T-helper 2 cell (primary cell): ENCODE data around the gene CD63.
A peak's percentile ranks its signal among the peaks of the same experiment; 100 is the strongest.

Experiments used
- DNase-seq, 5 experiments: peaks; one replicate each; pipeline versions ENCODE4 v3.0.0 to v3.0.0-alpha.2; 2012 to 2022

The CD63 gene

DNA sequence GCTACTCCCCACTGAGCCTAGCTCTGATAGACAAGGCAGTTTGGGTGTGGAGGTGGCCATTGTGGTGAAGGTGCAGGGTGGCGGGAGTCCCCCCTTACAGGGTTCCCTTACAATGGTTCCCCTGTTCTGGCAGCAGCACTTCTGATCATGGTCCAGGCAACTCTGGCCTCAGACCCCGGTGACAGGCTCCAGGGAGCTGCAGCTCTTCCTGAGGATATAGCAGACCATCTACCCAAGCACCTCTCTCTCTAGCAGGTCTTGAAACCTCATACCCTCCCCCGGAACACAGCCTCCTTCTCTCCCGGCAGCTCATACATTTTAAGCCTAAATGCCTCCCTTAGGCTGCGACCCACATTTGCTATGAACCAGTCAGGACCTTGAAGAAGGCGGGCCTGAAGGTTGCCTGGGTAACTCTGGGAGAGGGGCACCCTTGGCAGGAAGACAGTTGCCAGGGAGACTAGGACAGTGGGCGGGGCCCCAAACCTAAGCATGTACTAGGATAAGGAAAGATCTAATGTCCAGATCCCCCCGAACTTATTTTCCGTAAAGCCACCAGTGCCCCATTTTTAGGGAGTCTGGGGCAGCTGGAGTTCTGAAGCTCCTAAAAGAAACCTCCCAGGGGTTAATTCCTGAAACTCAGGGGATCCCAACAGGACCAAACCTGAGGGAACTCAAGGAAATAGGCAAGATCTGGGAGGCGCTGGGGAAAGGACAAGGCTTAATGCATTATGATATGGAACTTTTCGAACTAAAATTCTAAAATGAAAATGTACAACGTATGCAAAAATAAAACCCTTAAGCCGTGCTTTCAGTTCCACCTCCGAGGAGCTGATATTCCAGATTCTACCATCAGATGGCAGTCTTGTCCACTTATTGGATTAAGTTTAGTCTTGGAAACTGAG lies 9.6 kb upstream of the CD63 start:
- DNase-seq, result peak; percentile 27 to 93 (median 60)

DNA sequence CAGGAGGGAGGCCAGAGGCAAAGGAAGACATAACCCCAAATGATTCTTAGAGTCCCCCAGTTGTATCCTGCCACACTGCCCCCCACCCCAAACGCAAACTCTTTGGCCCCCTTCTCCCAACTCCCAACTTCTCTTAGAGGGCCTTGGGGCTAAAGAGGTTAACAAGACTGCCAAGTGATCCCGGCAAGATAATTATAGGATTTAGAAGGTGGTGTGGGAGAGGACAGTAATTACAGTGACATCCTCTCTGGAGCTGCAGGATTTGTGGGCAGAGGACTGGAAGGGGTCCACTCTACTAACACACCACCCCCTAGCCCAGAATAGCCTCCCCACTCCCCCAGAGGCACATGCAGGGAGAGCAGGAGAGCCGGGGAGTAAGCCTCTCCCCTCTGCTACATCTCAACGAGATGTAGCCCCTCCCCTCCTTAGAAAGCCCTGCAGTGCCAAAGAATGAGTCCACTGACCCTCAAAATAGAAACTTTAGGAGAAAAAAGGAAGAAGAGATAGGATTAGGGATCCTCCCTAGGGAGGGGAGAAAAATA lies 8.8 kb upstream of the CD63 start:
- DNase-seq, result no peak

DNA sequence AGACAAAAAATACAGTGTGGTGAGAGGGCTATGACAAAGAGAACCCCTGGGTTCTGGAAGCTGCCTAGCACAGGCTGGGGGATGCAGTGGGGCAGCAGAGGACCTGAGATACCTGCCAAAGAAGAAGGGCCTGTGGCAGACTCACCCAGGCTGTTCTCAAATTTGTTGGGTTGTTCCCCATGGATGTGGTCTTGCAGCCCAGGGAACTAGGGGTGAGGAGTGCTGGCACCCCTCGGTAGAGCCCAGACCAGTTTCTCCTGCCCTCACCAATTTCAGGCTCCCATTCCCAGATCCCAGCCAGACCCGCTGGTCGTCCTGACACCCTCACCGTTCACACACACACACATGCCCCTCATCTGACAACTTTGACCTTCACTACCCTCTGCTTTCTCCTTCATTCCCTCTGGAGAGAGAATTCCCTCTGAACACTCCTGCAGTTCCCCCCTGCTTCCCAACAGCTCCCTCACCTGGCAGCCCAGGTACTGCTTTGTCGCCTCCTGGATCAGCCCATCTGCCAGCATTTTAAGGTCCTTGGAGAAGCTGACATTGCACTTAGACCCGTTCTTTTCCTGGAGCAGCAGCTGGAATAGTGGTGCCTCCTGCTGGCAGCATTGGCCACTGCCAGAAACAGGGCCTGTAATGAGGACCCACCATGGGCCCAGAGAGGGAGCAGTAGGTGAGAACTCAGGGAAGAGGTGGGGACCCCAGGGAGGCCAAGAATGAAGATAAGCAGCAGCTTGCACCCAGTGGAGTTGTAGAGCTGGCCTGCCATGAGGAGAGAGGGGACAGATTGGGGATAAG lies 8.2 kb upstream of the CD63 start:
- peak in 3 of 5 experiments; percentile 30 to 69 (median 39) for DNase-seq

DNA sequence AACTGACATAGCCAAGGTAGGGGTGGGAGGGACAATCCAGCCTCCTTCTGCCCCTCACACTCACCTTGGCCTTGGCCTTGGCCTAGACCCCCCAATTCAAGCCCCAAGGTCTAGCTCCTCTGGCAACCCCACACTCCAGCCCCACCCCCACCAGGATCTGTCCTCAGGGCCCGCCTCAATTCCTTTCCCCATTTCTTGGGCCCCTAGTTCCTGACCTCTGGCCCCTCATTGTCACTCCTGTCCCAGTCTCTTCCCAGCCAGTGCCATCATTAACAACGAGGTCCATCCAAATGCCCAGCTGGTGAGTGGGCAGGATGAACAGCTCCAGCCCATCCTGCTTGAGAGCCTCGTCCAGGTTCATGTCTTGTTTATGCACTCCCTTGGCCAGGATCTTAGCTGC lies 7.3 kb upstream of the CD63 start:
- DNase-seq, result no peak

DNA sequence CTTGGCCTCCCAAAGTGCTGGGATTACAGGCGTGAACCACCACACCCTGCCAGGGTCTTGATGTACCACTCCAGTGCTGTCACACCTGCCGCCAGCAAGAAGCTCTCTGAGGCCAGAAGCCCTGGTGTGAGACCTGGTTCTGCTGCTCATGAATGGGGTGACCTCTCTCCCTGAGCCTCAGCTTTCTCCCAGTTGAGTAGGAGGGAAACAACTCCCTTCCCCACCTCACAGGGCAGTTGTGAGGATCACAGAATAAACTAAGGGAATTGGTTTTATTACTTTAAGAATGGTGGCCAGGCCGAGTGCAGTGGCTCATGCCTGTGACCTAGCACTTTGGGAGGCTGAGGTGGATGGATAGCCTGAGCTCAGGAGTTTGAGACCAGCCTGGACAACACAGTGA lies 5.8 kb upstream of the CD63 start:
- DNase-seq, result no peak

DNA sequence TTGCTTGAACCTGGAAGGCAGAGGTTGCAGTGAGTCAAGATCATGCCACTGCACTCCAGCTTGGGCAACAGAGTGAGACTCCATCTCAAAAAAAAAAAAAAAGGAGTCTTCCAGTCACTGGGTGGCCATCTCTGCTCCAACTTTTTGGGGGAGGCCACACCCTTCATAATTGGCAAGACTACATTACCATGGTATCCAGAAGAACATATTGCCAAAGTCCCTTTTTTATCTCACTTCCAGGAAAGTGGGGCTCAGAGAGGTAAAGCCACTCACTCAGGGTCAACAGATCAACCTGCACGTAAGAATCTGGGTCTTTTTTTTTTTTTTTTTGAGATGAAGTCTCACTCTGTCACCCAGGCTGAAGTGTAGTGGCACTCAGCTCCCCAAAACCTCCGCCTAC lies 5.0 kb upstream of the CD63 start:
- DNase-seq, result no peak

DNA sequence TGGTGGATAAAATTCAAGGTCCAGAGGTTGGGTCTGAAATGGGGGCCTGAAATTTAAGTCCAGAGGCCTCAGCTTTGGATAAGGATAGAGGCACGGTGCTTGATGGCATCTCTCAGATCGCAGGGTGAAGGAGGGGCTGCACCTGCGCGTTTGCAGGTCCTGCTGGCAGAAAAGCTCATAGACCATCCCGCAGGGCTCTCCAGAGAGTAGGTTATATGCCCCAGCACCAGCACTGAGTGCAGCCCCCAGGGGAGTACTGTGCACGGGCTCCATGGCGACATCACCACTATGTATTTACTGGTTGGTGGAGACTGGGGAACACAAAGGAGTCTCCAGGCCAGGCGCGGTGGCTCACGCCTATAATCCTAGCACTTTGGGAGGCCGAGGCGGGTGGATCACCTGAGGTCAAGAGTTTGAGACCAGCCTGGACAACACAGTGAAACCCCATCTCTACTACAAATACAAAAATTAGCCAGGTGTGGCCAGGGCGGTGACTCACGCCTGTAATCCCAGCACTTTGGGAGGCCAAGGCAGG lies 4.3 kb upstream of the CD63 start:
- no peak for DNase-seq

DNA sequence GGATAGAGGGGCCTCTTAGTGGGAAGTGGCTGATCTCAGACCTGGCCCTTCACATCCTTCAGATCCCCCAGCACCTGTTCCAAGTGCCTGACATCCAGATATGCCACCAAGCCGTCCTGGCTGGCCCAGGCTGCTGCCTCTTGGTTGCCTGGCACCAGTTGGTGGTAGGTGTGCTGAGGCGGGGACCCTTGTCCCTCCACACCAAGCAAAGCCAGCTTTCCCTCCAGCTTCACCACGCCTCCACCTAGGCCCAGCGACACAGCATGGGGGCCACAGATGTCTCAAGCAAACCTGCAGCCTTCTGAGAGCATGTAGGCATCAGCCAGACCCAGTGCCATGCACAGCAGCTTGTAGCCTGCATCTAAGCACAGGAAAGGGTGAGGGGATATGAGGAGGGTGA lies 3.5 kb upstream of the CD63 start:
- DNase-seq, result no peak

DNA sequence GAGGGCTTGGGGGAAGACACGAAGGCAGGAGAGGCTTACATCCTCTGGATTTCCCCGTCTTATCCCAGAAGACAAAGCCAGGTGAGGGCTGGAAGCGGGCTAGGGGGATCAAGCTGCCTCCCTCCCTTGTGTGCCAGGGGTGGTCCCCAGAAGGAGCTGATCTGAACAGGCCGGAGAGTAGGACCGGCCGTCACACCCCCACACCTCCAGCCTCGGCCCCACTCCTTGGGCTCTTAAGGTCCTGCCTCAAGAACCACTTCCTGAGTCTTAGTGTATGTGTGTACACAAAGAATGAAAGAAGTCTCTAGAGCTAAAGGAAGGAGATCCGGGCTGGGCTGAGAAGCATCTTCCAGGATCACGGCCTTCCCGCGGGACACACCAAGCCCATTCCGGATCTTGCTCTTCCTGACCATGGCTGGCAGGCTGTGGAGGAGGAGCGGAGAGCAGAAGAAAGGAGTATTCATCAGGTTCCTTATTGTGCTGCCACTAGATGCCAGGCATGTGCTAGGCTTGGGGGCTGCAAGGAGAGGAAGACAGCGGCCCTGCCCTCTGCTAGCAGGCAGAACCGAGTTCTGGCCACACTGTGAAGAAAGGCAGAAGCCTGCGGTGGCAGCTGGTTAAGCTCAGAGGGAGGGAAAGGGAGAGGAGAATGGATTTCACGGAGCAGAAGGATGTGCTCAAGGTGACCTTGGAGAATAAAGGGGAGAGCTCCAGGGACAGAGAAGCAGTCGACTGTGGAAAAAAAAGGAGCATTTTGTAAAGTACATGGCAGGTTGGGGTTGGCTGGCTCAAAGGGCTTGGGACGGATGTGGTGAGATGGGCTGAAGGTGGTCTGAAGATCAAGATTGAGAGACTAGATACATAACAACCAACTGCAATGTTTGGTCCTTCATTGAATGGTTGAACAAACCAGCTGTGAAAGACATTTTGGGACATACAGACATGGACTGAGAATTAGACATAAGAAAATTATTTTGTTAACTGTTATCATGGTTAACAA lies 1.3 kb upstream of the CD63 start:
- peak in 2 of 5 experiments; percentile 36 to 65 for DNase-seq

DNA sequence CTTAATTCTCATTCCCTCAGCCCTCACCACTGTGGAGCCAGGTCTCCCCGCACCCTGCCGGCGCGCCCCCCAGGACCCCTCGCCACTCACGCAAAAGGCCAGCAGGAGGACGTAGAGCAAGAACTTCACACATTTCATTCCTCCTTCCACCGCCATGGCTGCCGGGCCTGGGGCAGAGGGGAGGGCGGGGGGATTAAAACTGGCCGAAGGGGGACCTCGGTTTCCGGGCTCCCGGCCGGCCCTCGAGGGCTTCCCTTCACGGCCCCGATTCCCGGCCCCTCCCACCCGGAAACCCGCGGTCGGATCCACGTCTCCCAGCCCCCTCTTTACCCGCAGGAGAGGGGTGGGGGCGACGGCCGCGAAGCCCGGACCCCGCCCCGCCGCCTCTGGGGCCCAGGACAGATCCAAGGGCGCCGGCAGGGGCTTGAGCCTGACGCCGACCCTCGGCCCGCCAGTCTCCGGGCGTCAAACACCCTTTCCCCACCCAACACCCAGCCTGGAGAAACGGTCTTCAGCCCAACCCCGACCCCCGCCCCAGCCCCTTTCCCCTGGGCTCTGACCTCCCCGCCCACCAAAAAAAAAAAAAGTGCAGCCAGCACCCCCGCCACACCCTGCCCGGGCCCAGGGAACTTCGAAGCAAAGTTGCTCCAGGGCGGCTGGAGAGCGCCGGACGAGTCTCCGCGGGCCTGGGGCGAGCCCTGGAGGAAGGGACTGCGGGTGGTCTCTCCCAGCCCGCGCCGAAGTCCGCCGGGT lies 447 bp downstream of the CD63 start:
- DNase-seq, result peak in 1 of 5 experiments; percentile 32

DNA sequence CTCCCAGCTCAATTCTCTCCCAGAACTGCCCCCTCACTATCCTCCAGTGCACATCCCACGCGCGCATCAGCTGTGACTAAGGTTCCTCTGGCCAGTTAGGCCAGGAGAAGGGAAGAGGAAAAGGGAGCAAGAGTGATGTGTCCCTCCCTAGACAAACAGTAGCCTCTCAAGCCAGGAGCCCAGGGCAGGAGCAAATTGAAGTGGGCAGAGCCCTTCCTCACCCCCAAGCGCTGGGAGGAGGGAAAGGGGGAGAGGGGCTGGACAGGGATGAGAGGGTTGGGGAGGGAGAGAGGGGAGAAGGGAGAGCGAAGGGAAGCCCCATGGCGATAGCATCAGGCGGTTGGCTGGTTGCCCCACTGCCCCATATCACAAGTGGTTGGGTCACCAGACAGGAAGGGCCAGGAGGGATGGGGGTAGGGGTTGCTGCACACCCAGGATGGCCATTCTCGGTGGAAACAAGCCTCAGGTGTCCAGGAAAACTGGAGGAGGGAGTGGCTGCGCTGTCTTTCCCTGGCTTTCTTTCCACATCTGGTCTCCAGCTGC lies 1.1 kb downstream of the CD63 start:
- no peak for DNase-seq

DNA sequence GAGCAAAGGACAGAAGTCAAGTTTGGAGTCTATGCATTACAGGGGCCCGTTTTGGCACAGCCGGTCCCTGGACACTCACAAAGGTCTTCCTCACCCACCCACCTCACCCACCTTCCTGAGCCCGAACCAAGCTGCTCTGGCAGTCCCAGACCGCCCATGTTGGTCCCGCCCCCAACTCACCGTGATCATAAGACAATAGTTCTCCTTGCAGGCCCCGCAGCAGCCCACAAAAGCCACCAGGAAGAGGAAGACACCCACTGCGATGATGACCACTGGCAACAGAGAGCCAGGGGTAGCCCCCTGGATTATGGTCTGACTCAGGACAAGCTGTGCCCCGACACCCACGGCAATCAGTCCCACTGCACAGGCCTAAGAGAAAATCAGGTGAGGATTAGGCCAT lies 1.8 kb downstream of the CD63 start:
- DNase-seq, result no peak

DNA sequence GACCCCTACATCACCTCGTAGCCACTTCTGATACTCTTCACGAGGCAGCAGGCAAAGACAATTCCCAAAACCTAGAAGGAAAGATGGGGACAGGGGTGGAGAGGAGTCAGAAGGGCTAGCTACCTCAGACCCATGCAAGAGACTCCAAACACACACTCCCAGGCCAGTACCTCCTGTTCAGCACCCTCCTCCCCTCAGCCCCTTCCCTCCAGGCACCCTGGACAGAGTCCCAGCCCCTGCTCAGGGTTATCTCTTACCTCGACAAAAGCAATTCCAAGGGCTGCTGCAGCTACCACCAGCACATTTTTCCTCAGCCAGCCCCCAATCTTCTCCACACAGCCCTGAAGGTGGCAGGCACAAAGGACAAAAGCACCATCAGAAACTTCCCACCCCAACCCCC lies 3.3 kb downstream of the CD63 start:
- DNase-seq, result no peak

DNA sequence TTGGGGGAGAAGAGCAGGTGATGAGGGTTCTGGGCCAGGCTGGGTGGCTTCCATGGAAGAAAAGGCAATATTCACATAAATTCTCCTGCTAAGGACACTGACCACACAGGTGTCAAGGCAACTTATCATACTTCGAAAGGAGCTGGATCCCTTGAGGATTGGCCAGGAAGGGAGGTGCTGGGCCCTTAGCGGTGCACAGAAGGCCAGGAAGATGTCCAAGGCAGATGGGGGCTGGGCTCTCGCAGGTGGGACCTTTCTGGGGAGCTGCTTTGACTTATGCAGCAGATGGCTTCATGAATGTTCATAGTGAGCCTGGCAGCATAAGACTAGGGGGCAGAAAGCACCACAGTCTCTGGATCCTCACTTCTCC lies 3.9 kb downstream of the CD63 start:
- no peak for DNase-seq

DNA sequence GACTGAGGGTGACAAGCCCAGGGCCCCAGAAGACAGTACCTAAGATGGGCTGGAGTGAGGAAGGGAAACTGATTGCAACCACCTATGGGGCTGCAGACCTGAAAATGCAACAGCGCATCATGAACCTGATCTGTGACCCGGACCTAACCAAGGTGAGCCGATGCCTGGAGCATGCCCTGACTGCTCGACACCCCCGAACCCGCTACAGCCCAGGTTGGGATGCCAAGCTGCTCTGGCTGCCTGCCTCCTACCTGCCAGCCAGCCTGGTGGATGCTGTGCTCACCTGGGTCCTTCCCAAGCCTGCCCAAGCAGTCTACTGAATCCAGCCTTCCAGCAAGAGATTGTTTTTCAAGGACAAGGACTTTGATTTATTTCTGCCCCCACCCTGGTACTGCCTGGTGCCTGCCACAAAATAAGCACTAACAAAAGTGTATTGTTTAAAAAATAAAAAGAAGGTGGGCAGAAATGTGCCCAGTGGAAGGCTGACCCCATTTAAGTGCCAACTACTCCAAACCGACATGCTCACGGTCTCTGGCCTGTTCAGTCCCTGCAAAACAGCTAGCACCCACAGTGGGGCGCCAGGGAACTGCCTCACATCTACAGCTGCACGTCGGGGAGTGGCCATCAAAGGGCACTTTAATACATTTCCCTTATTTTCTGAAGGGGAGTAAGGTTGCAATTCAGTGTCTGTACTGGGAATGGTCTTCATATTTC lies 4.4 kb downstream of the CD63 start:
- peak in 4 of 5 experiments; percentile 33 to 78 (median 48) for DNase-seq

DNA sequence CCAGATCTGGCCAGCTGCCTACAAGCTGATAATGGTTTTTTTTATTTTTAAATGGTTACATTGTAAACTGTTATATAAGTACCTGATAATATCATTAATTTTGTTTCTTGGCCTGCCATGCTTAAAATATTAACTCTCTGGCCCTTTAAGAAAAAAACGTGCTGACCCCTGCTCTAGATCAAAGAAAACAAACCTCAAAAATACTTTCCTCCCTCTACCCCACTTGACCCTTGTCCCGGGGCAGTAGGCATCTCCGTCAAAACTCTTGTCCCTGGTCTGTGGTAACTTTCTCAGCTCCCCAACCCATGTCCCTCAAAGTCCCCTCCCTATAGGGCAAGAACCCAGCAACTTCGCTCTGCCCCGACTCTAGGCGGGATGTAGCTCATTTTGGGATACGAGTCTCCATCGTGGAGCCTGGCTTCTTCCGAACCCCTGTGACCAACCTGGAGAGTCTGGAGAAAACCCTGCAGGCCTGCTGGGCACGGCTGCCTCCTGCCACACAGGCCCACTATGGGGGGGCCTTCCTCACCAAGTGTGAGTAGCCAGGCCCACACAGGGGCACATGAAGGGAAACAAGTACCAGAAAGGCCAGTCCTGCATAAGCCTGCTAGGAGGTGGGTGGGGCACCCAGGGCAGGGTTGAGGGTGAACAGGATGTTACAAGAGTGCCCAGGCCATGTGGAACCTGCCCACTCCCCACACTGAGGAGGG lies 5.1 kb downstream of the CD63 start:
- no peak for DNase-seq

DNA sequence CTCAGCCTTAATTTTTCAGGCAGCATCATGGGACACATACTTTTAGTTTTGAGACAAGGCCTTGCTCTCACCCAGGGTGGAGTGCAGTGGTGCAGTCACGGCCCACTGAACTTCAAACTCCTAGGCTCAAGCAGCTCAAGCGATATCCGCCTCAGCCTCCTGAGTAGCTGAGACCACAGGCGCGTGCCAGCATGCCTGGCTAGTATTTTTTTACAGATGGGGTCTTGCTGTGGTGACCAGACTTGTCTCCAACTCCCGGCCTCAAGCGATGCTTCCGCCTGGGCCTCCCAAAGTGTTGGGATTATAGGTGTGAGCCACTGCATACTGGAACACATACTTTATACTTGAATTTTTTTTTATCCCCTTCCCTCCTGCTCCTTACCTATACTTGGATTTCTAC lies 5.9 kb downstream of the CD63 start:
- DNase-seq, result no peak

DNA sequence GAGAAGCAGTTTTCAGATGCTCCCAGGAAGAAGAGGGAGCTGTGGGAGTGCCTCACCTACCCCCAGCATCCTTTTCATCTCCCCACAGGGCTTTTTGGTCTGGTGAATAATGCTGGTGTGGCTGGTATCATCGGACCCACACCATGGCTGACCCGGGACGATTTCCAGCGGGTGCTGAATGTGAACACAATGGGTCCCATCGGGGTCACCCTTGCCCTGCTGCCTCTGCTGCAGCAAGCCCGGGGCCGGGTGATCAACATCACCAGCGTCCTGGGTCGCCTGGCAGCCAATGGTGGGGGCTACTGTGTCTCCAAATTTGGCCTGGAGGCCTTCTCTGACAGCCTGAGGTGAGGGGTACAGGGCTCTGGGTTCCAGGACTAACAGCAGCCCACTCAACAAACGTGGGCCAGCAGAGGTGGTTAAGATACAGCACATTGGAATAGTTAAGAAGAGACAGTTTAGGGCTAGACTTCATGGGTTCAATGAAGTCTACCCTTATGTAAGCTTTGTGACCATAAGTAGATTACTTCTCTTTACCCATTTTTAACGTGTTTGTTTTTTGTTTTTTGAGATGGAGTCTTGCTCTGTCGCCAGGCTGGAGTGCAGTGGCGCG lies 7.1 kb downstream of the CD63 start:
- no peak for DNase-seq

DNA sequence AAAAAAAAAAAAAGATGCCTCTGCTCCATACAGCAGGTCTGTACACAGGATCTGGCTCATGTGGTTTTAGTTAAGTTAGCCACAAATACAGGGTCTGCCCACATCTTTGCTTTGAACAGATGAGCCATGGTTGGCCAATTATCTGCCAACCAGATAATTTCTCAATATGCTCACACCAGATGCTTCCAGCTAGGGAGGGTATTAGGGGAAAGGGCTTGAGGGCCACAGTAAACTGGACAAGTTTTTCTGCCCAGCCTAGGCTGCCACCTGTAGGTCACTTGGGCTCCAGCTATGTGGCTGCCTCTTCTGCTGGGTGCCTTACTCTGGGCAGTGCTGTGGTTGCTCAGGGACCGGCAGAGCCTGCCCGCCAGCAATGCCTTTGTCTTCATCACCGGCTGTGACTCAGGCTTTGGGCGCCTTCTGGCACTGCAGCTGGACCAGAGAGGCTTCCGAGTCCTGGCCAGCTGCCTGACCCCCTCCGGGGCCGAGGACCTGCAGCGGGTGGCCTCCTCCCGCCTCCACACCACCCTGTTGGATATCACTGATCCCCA lies 7.8 kb downstream of the CD63 start:
- peak in 2 of 5 experiments; percentile 18 to 85 for DNase-seq
